ENCODE measurements around the gene DYRK3. TPM values are rescaled to one million over a fixed set of nuclear protein-coding genes. Genes with fewer than 3 reads are reported as not detected.
A peak's percentile ranks its signal among the peaks of the same experiment; 100 is the strongest.

The DYRK3 gene
- total RNA-seq, 2 experiments from 2014 or later: 10.1 to 11.4 TPM

DNA sequence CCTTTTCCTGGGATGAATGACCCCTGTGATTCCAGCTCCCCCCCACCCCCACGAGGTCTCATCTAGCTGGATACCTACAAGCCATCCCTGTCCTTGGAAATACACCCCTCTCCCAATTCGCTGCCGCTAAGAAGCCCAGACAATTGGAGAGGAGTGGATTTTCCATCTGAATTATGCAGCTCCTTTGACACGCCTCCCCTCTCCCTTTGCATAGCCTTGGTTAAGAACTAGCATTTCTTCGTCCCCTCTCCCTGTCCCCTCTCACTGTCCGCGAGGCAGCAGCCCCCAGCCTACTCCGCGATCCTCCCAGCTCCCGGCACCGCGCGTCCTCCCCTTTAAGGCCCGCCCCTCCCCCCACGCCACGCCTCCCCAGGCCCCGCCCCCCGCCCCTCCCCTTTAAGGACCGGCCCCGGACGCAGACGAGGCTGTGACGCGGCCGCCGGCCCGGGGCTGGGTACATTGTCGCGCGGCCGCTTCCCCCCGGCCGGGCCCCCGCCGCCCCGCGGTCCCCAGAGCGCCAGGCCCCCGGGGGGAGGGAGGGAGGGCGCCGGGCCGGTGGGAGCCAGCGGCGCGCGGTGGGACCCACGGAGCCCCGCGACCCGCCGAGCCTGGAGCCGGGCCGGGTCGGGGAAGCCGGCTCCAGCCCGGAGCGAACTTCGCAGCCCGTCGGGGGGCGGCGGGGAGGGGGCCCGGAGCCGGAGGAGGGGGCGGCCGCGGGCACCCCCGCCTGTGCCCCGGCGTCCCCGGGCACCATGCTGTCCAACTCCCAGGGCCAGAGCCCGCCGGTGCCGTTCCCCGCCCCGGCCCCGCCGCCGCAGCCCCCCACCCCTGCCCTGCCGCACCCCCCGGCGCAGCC lies 49.4 kb downstream of the DYRK3 start, which contains the start of gene MAPKAPK2:
MAPKAPK2 (plus strand) TSS at position 428 of the 856 bp plus-strand sequence; CDS start at position 753, 325 bp downstream.
- H3K36me3 Mint-ChIP-seq: peaks cover 5% of the 10 kb centered on the region
- POLR2A ChIA-PET: interaction anchor here (1.2 to 2.9 kb wide), 4 partner anchors 20 to 49 kb away, joined by 3 to 14 read pairs (median 5); partner anchors contain the start of gene DYRK3
- peaks cover 1% of the 10 kb centered on the region for H3K27me3 Mint-ChIP-seq
- peak; percentile 83 for DNase-seq
- H3K4me1 Mint-ChIP-seq (ENCODE audit: low read depth): peaks cover 58% of the 10 kb centered on the region
- intact Hi-C loops (cut with micrococcal nuclease): loop anchor here (1.0 to 5.0 kb wide), 4 partner anchors 19 to 177 kb away; partner anchors contain the start of gene RASSF5
- peak within 1 kb of the TSS; percentile 90 for H3K4me3 Mint-ChIP-seq
- no peaks in the 10 kb centered on the region for H3K9me3 Mint-ChIP-seq
- H3K27ac Mint-ChIP-seq: peak within 1 kb of the TSS; percentile 95
- CTCF ChIA-PET: interaction anchor here (0.9 to 2.7 kb wide), 6 partner anchors 20 to 228 kb away, joined by 3 to 11 read pairs (median 4); partner anchors contain the start of gene EIF2D

DNA sequence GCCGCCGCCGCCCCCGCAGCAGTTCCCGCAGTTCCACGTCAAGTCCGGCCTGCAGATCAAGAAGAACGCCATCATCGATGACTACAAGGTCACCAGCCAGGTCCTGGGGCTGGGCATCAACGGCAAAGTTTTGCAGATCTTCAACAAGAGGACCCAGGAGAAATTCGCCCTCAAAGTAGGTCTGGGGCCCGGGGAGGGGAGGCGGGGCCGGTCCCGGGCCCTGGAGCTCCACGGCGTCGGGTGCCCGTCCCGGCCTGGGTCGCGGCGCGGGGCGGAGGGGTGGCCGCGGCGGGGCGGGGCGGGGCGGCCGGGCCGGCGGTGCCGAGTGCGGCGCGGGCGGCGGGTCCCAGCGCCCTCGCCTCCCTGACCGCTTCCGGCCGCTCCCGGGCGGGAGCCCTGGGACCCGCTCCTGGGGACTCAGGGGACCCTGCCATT lies 50.0 kb downstream of the DYRK3 start:
- DNase-seq: peak; percentile 68
- Mint-ChIP-seq H3K9me3 (no peaks in the 10 kb centered on the region), H3K27ac (peak overlapping the region; percentile 95), H3K4me3 (peak overlapping the region; percentile 90), H3K36me3 (peaks cover 5% of the 10 kb centered on the region), H3K4me1 (ENCODE audit: low read depth) (peaks cover 57% of the 10 kb centered on the region), H3K27me3 (peaks cover 1% of the 10 kb centered on the region)
- POLR2A ChIA-PET: interaction anchor here (0.5 to 2.9 kb wide), 6 partner anchors 19 to 904 kb away, joined by 3 to 14 read pairs (median 4); partner anchors contain the start of gene DYRK3
- intact Hi-C loops (cut with micrococcal nuclease): loop anchor here (1.0 to 2.0 kb wide), 2 partner anchors 18 to 77 kb away; no protein-coding TSS in a partner anchor
- CTCF ChIA-PET: interaction anchor here (1.2 to 2.2 kb wide), 2 partner anchors 28 to 50 kb away, joined by 4 to 6 read pairs; no protein-coding TSS in a partner anchor

DNA sequence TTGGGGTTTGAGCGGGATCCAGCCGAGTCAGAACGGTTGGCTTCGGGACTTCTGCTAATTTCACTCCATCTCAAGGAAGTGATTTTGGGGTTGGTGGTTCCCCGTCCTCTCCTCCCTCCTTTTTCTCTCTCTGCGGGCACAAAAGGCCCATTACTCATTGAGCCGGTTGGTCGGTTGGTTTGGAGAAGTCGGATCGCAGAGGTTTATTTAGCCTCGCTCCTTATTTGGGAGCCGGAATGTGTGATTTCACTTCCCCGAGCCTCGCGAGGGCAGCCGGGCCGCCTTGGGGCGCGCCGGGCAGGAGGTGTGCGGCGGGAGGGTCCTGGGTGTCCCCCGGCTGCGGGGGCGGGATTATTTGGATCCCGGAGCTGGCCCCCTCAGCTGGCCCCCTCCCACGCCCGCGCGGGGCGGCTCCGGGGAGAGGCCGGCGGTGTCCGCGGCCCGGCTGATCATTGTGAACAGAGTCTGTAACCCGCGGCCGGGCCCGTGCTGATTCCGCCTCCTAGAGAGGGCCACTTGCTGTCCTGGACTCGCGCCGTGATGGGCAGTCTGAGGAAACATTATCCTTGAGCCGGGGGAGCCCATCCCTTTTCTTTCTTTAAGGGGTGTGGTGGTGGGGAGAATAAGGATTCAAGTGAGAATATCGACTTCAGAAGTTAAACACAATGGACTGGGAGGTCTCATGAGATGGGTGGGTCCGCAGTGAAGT lies 50.6 kb downstream of the DYRK3 start:
- H3K27me3 Mint-ChIP-seq: peaks cover 1% of the 10 kb centered on the region
- DNase-seq: peak; percentile 75
- peaks cover 5% of the 10 kb centered on the region for H3K36me3 Mint-ChIP-seq
- H3K4me3 Mint-ChIP-seq: peak overlapping the region; percentile 100
- H3K4me1 Mint-ChIP-seq (ENCODE audit: low read depth): peaks cover 61% of the 10 kb centered on the region
- H3K27ac Mint-ChIP-seq: peak overlapping the region; percentile 98
- no peaks in the 10 kb centered on the region for H3K9me3 Mint-ChIP-seq
- intact Hi-C loops (cut with micrococcal nuclease): loop anchor here (1.0 to 2.0 kb wide), 3 partner anchors 10 to 77 kb away; no protein-coding TSS in a partner anchor
- ChIA-PET POLR2A (interaction anchor here (0.5 to 2.9 kb wide), 6 partner anchors 18 to 905 kb away, joined by 3 to 14 read pairs (median 4); partner anchors contain the start of gene DYRK3), CTCF (interaction anchor here (0.6 to 4.5 kb wide), 5 partner anchors 22 to 59 kb away, joined by 3 to 33 read pairs (median 4); no protein-coding TSS in a partner anchor)

DNA sequence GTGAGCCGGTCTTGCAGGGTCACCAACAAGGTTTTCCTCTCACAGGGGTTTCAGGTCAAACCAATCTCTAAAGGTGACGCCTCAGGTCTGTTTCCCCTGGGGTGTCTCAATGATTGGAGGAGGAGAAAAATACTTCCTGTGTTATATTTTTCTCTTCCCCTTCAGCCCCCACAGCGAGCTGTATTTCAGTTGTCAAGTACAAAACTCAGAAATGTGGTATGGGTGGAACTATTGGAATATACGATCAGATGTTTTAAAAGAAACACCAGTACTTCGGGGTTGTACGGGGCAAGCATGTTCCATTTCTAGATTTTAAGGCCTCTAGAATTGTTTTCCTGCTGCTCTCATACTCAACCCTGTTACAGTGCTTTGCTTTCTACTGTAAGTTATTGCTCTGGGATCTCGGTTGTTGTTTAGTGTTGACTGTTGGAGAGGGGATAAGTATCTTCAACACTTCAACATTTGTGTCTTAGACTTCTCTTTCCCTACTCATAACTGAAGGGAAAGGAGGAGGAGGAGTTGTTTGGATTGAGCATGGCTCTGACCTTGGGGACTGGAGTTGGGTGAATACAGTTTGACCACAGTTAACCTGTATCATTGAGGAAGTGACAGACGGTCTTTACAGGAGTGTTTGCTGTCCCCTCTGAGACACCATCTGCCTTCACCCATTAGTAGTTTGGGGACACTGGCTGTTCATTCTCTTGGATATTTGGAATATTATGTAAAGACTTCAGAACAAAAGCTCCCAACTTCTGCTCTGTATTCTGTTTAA lies 51.3 kb downstream of the DYRK3 start:
- Mint-ChIP-seq H3K36me3 (peaks cover 5% of the 10 kb centered on the region), H3K4me3 (peak overlapping the region; percentile 100), H3K27ac (peak overlapping the region; percentile 98), H3K9me3 (no peaks in the 10 kb centered on the region), H3K27me3 (peaks cover 1% of the 10 kb centered on the region), H3K4me1 (ENCODE audit: low read depth) (peaks cover 62% of the 10 kb centered on the region)
- ChIA-PET CTCF (interaction anchor here (0.6 to 4.5 kb wide), 3 partner anchors 23 to 60 kb away, joined by 3 to 33 read pairs (median 3); no protein-coding TSS in a partner anchor), POLR2A (interaction anchor here (0.5 to 2.9 kb wide), 3 partner anchors 18 to 371 kb away, joined by 3 to 14 read pairs (median 3); no protein-coding TSS in a partner anchor)
- peak; percentile 43 for DNase-seq
- intact Hi-C loops (cut with micrococcal nuclease): loop anchor here (1.0 kb wide), 1 partner anchor 10 kb away; no protein-coding TSS in a partner anchor

DNA sequence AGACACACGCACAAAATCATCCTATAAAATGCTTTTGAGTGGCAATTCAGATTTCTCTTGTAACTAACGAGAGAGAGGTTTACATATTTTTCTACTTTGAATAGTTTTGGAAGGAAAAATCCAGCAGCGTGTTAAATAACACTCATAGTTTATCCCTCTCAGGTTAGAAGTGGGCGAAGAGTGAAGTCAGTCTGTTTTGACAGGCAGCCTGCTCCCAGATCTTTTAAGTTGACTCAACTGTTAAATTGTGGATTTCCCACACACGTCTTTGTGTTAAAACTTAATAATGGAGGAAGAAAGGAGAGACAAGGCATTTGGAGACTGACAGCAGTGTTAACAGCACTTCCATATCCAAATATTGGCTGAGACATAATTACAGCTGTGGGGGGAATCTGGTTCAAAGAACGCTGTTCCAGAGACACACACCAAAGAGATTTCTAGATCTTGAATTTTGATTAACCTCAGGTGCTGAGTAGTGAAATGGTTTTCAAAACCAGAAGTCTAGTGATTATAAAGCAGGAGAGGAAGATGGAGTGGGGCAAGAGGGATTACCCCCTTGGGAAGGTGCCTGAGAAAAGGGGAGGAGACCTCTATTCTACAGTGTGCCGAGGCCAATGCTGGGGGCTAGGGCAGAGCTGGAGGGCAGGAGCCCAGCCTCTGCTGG lies 52.0 kb downstream of the DYRK3 start:
- no peak for DNase-seq
- intact Hi-C loops (cut with micrococcal nuclease): no loop called here
- ChIA-PET CTCF (interaction anchor here (1.2 to 4.6 kb wide), 3 partner anchors 23 to 143 kb away, joined by 3 to 33 read pairs (median 22); no protein-coding TSS in a partner anchor), POLR2A (interaction anchor here (0.5 kb wide), 1 partner anchor 370 kb away, joined by 3 read pairs; no protein-coding TSS in a partner anchor)
- peaks cover 1% of the 10 kb centered on the region for H3K27me3 Mint-ChIP-seq
- H3K27ac Mint-ChIP-seq: peak overlapping the region; percentile 98
- H3K4me3 Mint-ChIP-seq: peak overlapping the region; percentile 100
- H3K4me1 Mint-ChIP-seq (ENCODE audit: low read depth): peaks cover 65% of the 10 kb centered on the region
- peaks cover 5% of the 10 kb centered on the region for H3K36me3 Mint-ChIP-seq
- no peaks in the 10 kb centered on the region for H3K9me3 Mint-ChIP-seq

DNA sequence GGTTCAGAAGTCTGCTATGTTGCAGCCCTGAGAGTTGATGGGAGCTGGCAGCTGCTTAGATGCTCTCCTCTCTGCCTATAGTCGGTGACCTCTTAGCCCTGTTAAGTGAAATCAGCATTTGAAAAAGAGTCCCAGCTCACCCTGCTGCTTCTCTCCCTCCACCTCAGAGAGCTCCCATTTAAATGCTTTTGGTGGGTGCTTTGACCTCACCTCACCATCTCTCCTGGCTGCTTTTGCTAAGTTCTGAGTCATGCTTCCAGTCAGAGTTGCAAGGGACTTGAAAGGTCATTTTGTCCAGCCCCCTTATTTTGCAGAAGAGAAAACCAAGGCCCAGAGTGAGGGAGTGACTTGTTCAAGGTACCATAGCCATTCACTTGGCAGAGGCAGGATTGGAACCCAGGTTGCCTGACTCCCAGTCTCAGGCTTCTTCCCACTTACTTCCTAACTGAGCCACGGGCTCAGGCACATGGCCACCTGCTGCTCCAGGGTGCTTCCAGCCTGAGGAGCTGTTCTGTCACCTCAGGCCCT lies 52.6 kb downstream of the DYRK3 start:
- intact Hi-C loops (cut with micrococcal nuclease): no loop called here
- H3K4me1 Mint-ChIP-seq (ENCODE audit: low read depth): peaks cover 69% of the 10 kb centered on the region
- peak overlapping the region; percentile 2 for H3K4me3 Mint-ChIP-seq
- peaks cover 5% of the 10 kb centered on the region for H3K36me3 Mint-ChIP-seq
- no peaks in the 10 kb centered on the region for H3K9me3 Mint-ChIP-seq
- peak; percentile 25 for DNase-seq
- H3K27me3 Mint-ChIP-seq: peaks cover 1% of the 10 kb centered on the region
- ChIA-PET POLR2A (no interaction called here), CTCF (interaction anchor here (0.7 to 4.6 kb wide), 4 partner anchors 24 to 246 kb away, joined by 3 to 33 read pairs (median 12); no protein-coding TSS in a partner anchor)
- H3K27ac Mint-ChIP-seq: peak overlapping the region; percentile 11

DNA sequence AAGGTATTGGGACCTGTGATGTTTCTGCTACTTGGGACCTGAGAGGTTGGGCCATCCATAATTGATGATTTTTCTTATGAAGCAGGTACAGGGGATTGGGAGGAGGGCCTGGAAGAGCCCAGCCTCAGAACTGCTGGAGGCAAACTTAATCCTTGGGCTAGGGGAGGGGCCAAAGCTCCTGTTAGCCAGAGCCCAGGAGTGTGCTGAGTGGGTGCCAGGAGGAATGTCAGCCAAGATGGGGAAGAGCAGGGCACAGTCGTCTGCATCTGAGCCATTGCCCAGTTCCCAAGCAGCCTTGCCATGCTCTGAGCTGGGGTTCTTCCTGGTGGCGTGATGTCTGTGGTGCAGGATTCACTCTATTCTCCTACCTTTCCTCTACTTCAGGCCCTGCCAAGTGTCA lies 55.2 kb downstream of the DYRK3 start:
- H3K36me3 Mint-ChIP-seq: peaks cover 5% of the 10 kb centered on the region
- peaks cover 74% of the 10 kb centered on the region for H3K4me1 Mint-ChIP-seq (ENCODE audit: low read depth)
- H3K9me3 Mint-ChIP-seq: no peaks in the 10 kb centered on the region
- no peak overlapping the region for H3K27ac Mint-ChIP-seq
- POLR2A ChIA-PET: interaction anchor here (1.1 kb wide), 1 partner anchor 11 kb away, joined by 3 read pairs; no protein-coding TSS in a partner anchor
- intact Hi-C loops (cut with micrococcal nuclease): no loop called here
- CTCF ChIA-PET: interaction anchor here (0.8 to 5.3 kb wide), 8 partner anchors 11 to 228 kb away, joined by 3 to 27 read pairs (median 4); partner anchors contain the start of gene DYRK3
- H3K27me3 Mint-ChIP-seq: no peaks in the 10 kb centered on the region
- no peak for DNase-seq
- H3K4me3 Mint-ChIP-seq: no peak overlapping the region

DNA sequence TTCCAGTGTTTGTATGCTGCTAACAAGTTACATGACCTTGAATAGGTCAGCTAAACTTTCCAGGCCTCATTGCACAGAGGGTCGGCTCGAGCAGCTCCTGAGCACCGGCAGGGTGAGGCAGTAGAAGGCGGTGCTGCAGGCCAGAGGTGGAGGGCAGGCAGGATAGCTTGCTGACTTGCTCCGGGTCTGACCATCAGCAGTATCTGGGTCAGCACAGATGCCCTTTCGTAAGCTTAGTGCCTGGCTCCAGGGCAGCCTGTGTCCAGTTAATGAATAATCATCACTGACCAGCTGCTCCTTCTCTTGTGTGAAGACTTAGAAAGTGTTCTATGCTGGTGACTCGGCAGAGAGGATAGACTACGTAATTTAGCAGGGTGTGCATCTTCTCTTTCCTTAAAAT lies 56.3 kb downstream of the DYRK3 start:
- ChIA-PET POLR2A (interaction anchor here (1.1 to 1.4 kb wide), 2 partner anchors 10 to 18 kb away, joined by 3 read pairs; no protein-coding TSS in a partner anchor), CTCF (interaction anchor here (0.8 to 5.3 kb wide), 8 partner anchors 9 to 242 kb away, joined by 3 to 27 read pairs (median 4); partner anchors contain the start of gene DYRK3)
- Mint-ChIP-seq H3K27ac (no peak overlapping the region), H3K36me3 (peaks cover 6% of the 10 kb centered on the region), H3K4me1 (ENCODE audit: low read depth) (peaks cover 83% of the 10 kb centered on the region), H3K9me3 (no peaks in the 10 kb centered on the region), H3K27me3 (no peaks in the 10 kb centered on the region), H3K4me3 (no peak overlapping the region)
- DNase-seq: no peak
- intact Hi-C loops (cut with micrococcal nuclease): no loop called here

DNA sequence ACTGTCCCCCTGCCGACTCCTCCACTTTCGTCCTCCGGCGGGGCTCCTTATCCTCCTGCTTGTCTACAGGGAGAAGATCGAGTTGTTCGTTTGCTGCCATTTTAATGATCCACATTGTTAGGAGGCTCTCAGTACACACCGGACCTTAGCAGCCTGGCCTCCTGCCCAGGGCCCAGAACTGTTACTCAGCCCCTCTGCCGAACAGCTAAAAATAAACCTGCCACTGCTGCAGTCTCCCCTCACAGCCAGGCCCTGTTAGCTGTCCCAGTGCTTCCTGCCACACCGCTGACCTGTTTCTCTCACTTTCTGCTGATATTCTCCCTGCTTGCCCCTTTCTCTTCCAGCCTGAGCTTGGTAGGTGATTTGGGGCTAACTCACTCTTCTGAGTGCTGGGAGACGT lies 57.7 kb downstream of the DYRK3 start:
- H3K36me3 Mint-ChIP-seq: peaks cover 14% of the 10 kb centered on the region
- POLR2A ChIA-PET: interaction anchor here (0.5 kb wide), 1 partner anchor 82 kb away, joined by 3 read pairs; no protein-coding TSS in a partner anchor
- intact Hi-C loops (cut with micrococcal nuclease): no loop called here
- H3K9me3 Mint-ChIP-seq: no peaks in the 10 kb centered on the region
- peak overlapping the region; percentile 30 for H3K27ac Mint-ChIP-seq
- CTCF ChIA-PET: interaction anchor here (5.3 kb wide), 1 partner anchor 29 kb away, joined by 27 read pairs; no protein-coding TSS in a partner anchor
- no peak for DNase-seq
- H3K4me3 Mint-ChIP-seq: no peak overlapping the region
- peaks cover 81% of the 10 kb centered on the region for H3K4me1 Mint-ChIP-seq (ENCODE audit: low read depth)
- H3K27me3 Mint-ChIP-seq: no peaks in the 10 kb centered on the region

DNA sequence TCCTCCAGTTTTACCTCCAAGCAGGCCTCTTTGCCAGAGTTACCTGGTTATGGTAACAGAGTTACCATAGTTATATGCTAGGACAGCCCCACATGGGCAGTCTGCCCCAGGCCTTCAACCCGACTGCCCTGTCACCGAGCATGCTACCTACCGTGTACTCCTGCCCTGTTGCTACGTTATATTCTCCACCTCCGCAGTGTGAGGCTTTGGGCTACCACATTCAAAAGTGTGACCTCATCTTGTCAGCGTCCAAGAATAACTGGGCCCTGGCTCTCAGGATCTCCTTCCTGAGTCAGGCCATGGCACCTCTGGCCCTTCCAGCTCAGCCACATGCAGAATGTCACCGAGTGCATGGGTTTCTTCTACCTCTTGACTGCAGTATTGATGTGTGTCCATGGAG lies 58.3 kb downstream of the DYRK3 start:
- intact Hi-C loops (cut with micrococcal nuclease): no loop called here
- ChIA-PET POLR2A (interaction anchor here (0.5 kb wide), 1 partner anchor 82 kb away, joined by 3 read pairs; no protein-coding TSS in a partner anchor), CTCF (interaction anchor here (1.1 to 5.3 kb wide), 2 partner anchors 30 to 33 kb away, joined by 3 to 27 read pairs; no protein-coding TSS in a partner anchor)
- Mint-ChIP-seq H3K27ac (no peak overlapping the region), H3K27me3 (no peaks in the 10 kb centered on the region), H3K9me3 (no peaks in the 10 kb centered on the region), H3K36me3 (peaks cover 14% of the 10 kb centered on the region), H3K4me1 (ENCODE audit: low read depth) (peaks cover 80% of the 10 kb centered on the region), H3K4me3 (no peak overlapping the region)
- DNase-seq: no peak
